MCF 10A (cell line): ENCODE measurements around the gene MRPL42. TPM values are rescaled to one million over a fixed set of nuclear protein-coding genes. Genes with fewer than 3 reads are reported as not detected.

Experiments
- BruUV-seq: library from RNA; stranded (reverse); fragments of 400-500 nt; replicated peaks from 2 replicates; lab custom pipeline; 2021; lab: Mats Ljungman, UMichigan
- CTCF ChIA-PET: fragments of 300-600 bp; sonication (Branson Sonifier 250); formaldehyde crosslinking; extraction: SDS; loops from one replicate; lab custom pipeline; 2021; ENCODE audit warnings: antibody characterized with exemption, inconsistent platforms; lab: Yijun Ruan, JAX
- POLR2A ChIA-PET: fragments of 300-600, 350-650 bp; sonication (Branson Sonifier 250); formaldehyde crosslinking; extraction: SDS; loops from one replicate; lab custom pipeline; 2020; ENCODE audit warnings: antibody characterized with exemption, inconsistent platforms; lab: Yijun Ruan, JAX
- DNase-seq: peaks from one replicate; pipeline ENCODE4 v3.0.0-alpha.2; 2018; ENCODE audit not compliant: unreplicated experiment
- H3K27ac Mint-ChIP-seq: one replicate; pipeline ENCODE4 v1.8.0; 2022; ENCODE audit warnings: mild to moderate bottlenecking, low read depth, mixed read lengths; ENCODE audit not compliant: unreplicated experiment
- H3K27me3 Mint-ChIP-seq: one replicate; pipeline ENCODE4 v1.8.0; 2022; ENCODE audit warnings: mixed read lengths; ENCODE audit not compliant: insufficient read depth, unreplicated experiment
- H3K36me3 Mint-ChIP-seq: one replicate; pipeline ENCODE4 v1.8.0; 2022; ENCODE audit warnings: mild to moderate bottlenecking, moderate library complexity, mixed read lengths; ENCODE audit not compliant: insufficient read depth, unreplicated experiment
- H3K4me1 Mint-ChIP-seq: one replicate; pipeline ENCODE4 v1.8.0; 2022; ENCODE audit warnings: mixed read lengths; ENCODE audit not compliant: insufficient read depth, unreplicated experiment
- H3K4me3 Mint-ChIP-seq: one replicate; pipeline ENCODE4 v1.8.0; 2022; ENCODE audit warnings: mild to moderate bottlenecking, moderate library complexity, mixed read lengths; ENCODE audit not compliant: unreplicated experiment
- H3K9me3 Mint-ChIP-seq: one replicate; pipeline ENCODE4 v1.8.0; 2022; ENCODE audit warnings: mixed read lengths; ENCODE audit not compliant: unreplicated experiment
- CTCF ChIP-seq: fragments of 200-600 bp; IDR thresholded peaks from one replicate; pipeline ENCODE4 v1.8.0; 2022; ENCODE audit warnings: antibody characterized with exemption, mild to moderate bottlenecking; ENCODE audit not compliant: unreplicated experiment
- intact Hi-C: fragments of 100-400 bp; cut with micrococcal nuclease; formaldehyde crosslinking; loops from 2 replicates; pipeline ENCODE4 v1.14.1; 2022
- total RNA-seq: library from RNA; stranded (reverse); gene quantifications from 2 replicates; pipeline ENCODE4 v1.2.3, GENCODE V29; 2022

MRPL42 gene
- total RNA-seq, 1 experiment from 2014 or later = 90.2 TPM

DNA sequence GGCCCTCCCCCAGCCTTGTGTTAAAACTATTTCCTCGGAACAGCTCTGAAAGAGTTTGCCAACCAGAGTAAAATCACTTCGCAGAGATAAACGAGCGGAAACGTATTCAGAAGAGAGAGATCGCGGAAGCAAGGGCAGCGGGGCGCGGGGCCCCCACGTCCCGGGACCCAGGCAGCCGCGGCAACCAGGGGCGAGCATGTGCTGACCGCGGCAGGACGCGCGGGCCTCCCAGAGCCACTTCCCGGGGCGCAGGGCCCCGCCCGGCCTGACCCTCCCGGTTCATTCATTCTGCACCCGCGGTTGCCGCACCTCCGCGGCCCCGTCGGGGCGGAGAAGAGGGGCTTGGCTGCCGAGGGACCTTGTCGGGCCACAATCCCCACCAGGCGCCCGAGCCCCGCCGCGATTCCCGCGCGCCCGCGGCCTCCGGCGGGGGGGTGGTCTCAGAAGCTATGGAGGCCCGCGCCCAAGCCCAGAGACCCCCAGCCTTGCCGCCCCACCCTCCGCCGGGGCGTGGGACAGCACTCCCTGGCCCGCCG lies 26.2 kb upstream of the MRPL42 start:
- peak; percentile 30 for DNase-seq
- ChIA-PET POLR2A (interaction anchor here (0.5 to 2.1 kb wide), 9 partner anchors 10 to 847 kb away, joined by 3 to 17 read pairs (median 3); partner anchors contain the start of gene MRPL42), CTCF (interaction anchor here (0.9 to 2.1 kb wide), 2 partner anchors 21 to 51 kb away, joined by 3 to 7 read pairs; no protein-coding TSS in a partner anchor)
- no peaks in the 10 kb centered on the region for H3K27me3 Mint-ChIP-seq
- no TSS peak for BruUV-seq
- peak overlapping the region; percentile 98 for H3K27ac Mint-ChIP-seq
- peaks cover 41% of the 10 kb centered on the region for H3K4me1 Mint-ChIP-seq
- no peaks in the 10 kb centered on the region for H3K36me3 Mint-ChIP-seq
- H3K9me3 Mint-ChIP-seq = no peaks in the 10 kb centered on the region
- intact Hi-C loops = no loop called here
- TF ChIP-seq CTCF = no peak
- peak overlapping the region; percentile 99 for H3K4me3 Mint-ChIP-seq

DNA sequence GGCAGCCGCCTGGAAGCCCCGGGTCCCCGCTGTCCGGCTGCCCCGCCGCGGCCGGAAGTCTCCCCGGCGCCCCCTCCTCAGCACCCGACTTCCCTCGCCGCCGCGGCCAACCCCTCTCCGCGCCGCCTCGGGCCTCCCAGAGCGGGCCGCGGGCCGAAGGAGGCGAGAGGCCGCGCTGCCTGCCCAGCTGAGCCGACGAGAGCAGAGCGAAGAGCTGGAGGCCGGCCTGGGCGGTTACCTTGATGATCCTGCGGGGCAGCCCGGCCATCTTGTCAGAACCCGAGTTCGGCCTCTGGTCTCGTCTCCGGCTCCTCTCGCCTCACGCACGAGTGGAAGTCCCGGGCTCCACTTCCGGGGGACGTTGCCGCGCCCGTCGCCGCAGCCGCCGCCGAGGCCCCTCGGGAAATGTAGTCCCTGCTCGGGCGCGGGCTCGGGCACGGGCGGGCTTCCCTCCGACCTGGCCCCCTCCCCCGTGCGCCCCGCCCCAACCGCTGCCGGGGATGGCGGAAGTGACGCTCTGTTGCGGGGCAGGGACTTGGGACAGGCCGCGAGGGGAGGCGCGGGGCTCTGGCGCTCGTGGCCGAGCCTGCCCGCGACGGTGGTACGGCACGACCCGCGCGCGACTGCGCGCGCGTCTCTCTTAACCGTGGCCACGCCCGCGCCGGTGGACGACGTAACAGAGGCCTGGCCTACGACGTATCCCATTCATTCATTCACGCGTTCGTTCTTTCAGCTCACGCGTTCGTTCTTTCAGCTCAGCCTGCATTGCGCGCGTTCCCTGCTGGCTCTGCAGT lies 25.5 kb upstream of the MRPL42 start, which contains the start of gene UBE2N:
TSS of gene UBE2N (minus strand) at position 331 of the 794 bp plus-strand sequence. CDS start at position 268, 63 bp downstream.
- intact Hi-C loops = no loop called here
- peak; percentile 93 for DNase-seq
- CTCF ChIA-PET = interaction anchor here (0.7 to 2.1 kb wide), 6 partner anchors 12 to 499 kb away, joined by 3 to 7 read pairs (median 4); partner anchors contain the start of gene MRPL42
- no peaks in the 10 kb centered on the region for H3K36me3 Mint-ChIP-seq
- H3K4me3 Mint-ChIP-seq = peak within 1 kb of the TSS; percentile 99
- no peak for TF ChIP-seq CTCF
- peaks cover 41% of the 10 kb centered on the region for H3K4me1 Mint-ChIP-seq
- BruUV-seq = no TSS peak
- peak within 1 kb of the TSS; percentile 98 for H3K27ac Mint-ChIP-seq
- H3K9me3 Mint-ChIP-seq = no peaks in the 10 kb centered on the region
- POLR2A ChIA-PET = interaction anchor here (0.5 to 2.1 kb wide), 24 partner anchors 8 to 1898 kb away, joined by 3 to 17 read pairs (median 4); partner anchors contain the start of gene MRPL42
- H3K27me3 Mint-ChIP-seq = no peaks in the 10 kb centered on the region

DNA sequence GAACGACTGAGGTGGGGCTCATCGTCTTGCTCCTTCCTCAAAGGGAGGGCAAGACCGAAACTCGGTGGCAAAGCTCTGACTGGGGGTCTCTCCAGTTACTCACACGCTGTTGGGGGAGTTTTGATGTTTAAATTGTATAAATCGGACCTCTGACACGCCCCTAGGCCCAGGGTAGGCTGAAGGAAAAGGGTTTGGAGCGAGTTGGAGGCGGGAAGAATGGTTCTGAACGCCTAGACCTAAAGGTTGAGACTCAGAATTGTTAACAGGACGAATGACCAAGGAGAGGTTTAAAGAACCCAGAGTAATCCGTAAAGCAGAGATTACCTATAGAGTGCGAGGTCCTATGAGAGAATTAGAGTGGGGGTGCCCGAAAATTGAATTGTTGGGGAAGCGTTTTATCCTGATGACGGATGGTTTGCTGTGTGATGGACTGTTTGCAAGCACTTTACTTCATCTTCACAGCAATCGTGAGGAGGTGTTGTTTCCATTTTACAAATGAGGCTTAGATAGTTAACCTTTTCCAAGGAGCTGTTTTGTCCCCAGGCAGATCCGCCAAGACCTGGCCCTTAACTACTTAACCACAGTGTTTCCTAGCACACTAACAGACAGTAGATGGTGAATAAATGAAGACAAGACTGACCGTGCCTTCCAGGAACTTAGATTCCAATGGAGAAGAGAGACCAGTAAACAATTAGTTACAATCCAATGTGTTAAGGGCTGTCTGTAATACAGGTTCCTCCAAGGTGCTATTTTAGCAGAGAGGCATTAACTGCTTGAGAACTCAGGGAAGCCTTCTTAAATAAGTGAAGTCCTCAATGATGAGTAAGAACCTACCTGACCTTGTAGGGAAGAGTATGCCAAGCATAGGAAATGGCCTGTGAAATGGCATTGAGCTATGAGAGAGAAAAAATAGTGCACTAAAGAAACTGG lies 24.6 kb upstream of the MRPL42 start:
- H3K4me3 Mint-ChIP-seq = peak overlapping the region; percentile 99
- TSS peak; percentile 82 for BruUV-seq
- CTCF ChIA-PET = interaction anchor here (0.6 to 2.1 kb wide), 7 partner anchors 8 to 500 kb away, joined by 3 to 7 read pairs (median 4); partner anchors contain the start of gene MRPL42
- H3K9me3 Mint-ChIP-seq = no peaks in the 10 kb centered on the region
- H3K36me3 Mint-ChIP-seq = no peaks in the 10 kb centered on the region
- no peaks in the 10 kb centered on the region for H3K27me3 Mint-ChIP-seq
- intact Hi-C loops = no loop called here
- H3K4me1 Mint-ChIP-seq = peaks cover 34% of the 10 kb centered on the region
- peak overlapping the region; percentile 98 for H3K27ac Mint-ChIP-seq
- TF ChIP-seq CTCF = no peak
- no peak for DNase-seq
- POLR2A ChIA-PET = interaction anchor here (0.6 to 2.1 kb wide), 18 partner anchors 9 to 785 kb away, joined by 3 to 17 read pairs (median 5); partner anchors contain the start of gene MRPL42
